ENCODE measurements around the gene NEURL2.

DNA sequence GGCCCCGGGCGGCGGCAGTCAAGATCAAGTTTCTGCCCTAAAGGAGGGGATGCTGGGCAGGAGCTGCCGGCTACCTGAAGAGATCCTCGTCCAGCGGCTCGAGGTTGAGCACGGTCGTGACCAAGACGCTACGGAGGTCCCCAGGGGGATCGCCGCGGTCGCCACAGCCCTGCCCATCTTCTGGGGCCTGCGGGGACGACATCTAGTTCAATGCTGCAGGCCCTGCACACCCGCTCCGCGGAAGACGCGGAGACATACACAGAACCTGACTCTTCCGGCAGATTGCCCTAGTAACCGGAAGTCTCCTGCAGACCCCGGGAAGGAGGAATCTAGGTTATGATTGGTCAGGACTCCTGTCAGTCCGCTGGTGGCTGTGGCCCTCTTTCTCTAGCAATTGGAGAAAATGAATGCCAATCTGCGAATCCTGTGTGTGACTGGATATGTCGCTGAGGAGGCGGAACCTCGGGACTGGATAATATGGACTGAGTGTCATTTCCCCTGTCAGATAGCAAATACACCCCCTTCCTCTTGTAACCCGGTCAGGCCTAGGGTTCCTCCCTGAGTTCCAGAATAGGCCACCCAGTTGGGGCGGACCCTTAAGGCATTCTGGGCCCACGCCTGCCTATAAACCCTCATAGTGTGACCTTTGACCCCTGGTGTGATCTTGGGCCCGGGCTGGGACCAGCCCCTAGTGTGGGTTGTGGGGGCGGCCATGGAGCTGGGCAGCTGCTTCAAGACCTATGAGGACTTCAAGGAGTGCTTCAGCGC is 33.7 kb downstream of the NEURL2 start, which contains the start of the genes ACOT8 and ZSWIM3:
- TF ChIP-seq EP300 (IDR thresholded peaks at IDR 0.05; ENCODE audit: low read depth) = no peak
- TF ChIP-seq, protein P1, sequence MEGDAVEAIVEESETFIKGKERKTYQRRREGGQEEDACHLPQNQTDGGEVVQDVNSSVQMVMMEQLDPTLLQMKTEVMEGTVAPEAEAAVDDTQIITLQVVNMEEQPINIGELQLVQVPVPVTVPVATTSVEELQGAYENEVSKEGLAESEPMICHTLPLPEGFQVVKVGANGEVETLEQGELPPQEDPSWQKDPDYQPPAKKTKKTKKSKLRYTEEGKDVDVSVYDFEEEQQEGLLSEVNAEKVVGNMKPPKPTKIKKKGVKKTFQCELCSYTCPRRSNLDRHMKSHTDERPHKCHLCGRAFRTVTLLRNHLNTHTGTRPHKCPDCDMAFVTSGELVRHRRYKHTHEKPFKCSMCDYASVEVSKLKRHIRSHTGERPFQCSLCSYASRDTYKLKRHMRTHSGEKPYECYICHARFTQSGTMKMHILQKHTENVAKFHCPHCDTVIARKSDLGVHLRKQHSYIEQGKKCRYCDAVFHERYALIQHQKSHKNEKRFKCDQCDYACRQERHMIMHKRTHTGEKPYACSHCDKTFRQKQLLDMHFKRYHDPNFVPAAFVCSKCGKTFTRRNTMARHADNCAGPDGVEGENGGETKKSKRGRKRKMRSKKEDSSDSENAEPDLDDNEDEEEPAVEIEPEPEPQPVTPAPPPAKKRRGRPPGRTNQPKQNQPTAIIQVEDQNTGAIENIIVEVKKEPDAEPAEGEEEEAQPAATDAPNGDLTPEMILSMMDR (IDR thresholded peaks at IDR 0.05) = no peak
- peak; percentile 76 to 87 (median 85) for TF ChIP-seq POLR2AphosphoS5 (IDR thresholded peaks at IDR 0.05)
